Stimulated activated CD8-positive, alpha-beta memory T cell treated with anti-CD3 and anti-CD28 coated beads, Interleukin-7, amount 100 ng/mL, for 1 hour (primary cell): ENCODE results near the gene MUC5AC.

Source experiments
- DNase-seq, 2 donors: peaks; one replicate each; pipeline ENCODE4 v3.0.0-alpha.2; 2020; ENCODE audit warnings: low read depth in 2 of 2

MUC5AC gene

GRCh38 chr11:1121813-1122663 is 35.7 kb upstream of the MUC5AC start:
- no peak for DNase-seq

- DNase-seq, result no peak
Observed at GRCh38 chr11:1122664-1123002, 35.1 kb upstream of the MUC5AC start.

DNA sequence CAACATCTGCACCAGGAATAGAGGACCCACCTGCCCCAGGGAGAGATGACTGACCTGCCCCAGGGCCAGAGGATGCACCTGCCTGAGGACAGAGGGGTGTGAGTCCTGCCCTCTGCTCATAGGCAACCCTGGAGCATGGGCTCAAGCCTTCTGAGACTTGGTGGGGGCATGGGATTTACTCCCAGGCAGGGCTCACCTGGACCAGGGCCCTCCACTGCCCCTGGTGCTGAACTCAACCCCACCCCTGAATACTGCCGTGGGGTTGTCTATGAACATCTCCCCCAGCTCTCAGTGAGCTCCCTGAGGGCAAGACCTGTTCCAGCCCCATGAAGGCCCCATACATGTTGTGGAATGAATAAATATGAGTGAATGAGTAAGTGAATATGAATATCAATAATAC is 33.8 kb upstream of the MUC5AC start:
- DNase-seq, result no peak

DNA sequence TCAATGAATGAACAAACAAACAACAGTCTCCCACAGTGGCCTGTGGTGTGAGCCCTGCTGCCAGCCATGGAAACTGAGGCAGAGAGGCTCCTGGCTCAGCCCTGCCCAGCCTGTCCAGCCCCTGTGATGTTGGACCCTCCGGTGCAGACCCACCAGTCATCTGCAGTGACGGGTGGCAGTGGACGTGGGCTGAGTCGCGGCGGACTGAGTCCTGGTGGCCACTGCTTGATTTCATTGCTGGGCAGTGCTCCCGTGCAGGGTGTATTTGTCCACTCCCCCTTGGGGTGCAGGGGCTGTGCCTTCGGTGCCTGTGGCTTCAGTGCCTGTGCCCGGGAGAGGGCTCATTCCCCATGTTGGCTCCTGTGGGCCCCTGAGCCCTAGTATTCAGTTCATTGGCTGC is 31.9 kb upstream of the MUC5AC start:
- DNase-seq, result no peak

DNA sequence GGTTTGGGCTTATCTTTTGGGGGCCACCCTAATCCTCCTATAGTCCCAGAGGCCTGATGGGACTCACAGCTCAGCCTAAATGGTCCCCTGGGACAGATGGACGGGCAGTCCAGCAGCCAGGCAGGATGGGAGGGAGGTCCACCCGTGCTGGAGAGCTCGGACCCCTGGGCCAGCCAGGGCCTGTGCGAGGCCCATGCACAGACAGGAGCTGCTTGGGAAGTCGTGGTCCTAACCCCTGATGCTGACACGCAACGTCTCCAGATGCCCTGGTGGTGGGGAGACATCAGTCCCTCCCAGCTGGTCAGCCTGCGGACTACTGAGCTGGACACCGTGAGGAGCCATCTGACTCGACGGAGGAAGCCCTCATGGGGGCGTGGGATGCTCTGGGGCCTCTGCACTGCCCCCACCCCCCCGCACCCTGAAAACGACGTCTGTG is 31.2 kb upstream of the MUC5AC start:
- no peak for DNase-seq

GRCh38 chr11:1126935-1127663 is 30.7 kb upstream of the MUC5AC start:
- DNase-seq, result no peak

GRCh38 chr11:1127664-1128162 is 30.0 kb upstream of the MUC5AC start:
- no peak for DNase-seq

GRCh38 chr11:1128311-1129142 is 29.2 kb upstream of the MUC5AC start:
- no peak for DNase-seq

DNA sequence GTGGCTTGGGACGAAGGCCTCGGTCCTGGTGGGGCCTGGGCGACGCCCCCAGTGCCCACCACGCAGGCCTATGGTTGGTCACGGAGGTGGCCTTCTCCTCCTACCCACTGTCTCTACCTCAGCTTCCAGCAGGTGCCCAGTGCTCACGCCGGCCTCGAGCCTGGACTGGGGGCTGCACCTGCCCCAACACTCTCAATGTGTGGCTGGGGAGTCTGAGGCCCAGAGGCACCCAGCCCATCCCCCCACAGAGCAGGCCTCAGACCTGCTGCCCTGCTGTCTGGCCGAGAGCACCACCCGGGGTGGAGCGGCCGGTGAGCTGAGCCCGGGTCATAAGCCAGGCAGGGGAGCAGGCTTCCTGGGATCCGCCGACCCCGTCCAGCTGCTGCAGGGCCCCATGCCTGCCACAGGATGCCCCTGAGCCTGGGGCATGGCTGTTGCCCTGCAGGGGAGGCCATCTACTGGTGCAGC is 28.6 kb upstream of the MUC5AC start:
- DNase-seq, result no peak

DNA sequence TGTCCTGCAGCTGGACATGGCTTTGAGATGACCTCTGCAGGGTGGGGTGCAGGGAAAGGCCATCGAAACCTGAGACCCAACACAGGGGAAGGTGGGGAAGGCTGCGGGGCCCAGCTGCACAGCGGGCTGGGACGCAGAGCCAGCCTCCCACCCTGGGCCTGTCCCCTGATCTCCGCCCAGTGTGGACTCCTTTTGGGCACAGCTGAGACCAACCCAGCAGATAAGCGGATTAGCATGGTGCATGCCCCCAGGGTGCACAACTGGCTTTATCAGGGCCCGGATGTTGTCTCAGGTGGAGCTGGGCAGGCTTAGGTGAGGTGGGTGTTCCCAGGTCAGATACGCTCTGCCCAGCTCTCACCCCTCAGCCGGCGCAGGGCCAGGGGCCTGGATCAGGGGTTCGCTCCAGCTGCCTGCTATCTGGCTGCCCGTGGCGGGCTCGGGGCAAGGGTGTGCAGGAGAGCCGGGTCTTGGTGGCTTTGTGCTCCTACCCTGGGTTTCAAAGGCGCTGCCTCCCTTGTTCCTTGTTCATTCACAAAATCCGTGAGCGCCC is 28.1 kb upstream of the MUC5AC start:
- no peak for DNase-seq

DNA sequence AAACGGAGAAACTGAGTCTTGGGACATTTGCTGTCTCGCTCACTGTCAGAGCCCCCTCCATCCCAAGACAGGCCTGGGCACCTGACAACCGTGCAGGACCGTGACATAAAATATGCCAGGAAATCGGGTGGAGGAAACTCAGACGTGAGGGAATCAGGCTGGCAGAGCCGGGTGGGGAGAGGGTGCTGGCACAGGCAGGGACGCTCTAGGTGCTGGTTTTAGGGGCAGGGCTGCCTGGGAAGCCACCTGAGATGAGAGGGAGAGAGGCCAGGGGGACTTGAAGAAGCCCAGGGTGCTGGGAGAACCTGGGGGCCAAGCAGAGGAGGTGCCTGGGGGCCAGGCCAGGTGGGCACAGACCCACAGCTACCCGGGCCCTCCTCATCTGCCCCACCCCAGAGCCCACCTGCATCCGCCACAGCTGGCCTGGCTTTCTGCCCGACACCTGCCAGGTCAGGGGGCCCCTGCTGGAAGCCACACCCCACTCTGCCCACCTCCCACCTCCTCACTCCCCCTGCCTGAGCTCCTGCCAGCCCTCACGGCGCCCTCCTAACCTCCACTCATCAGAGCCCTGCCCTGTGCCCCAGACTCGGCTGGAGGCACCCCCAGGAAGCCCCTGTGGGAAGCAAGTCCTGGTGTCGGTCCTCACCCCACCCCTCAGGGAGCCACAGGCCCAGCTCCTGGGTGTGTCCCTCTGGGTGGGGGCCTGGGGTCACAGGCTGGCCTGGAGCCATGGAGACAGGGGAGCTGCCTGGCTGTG is 27.3 kb upstream of the MUC5AC start:
- DNase-seq, result no peak

- no peak for DNase-seq
Observed at GRCh38 chr11:1131033-1131911, 26.5 kb upstream of the MUC5AC start.

DNA sequence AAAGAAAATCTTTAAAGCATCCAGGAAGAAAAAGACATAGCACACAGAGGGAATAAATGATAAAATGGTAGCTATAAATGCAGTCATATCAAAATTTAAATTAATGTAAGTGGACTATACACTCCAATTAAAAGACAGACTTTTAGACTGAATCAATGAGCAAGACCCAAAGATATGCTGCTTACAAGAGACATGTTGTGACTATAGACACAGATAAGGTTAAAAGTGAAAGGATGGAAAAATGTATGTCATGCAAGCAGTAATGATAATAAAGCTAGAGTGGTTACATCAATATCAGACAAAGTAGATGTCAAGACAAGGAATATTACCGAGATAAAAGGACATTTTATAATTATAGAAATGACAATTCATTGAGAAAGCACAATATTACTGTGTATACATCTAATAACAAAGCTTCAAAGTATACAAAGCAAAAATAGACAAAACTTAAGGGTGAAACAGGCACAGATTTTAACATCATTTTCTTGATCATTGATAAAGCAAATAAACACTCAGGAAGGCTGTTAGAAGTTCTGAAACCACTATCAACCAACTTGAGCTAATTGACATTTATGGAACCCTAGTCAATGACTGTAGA is 22.8 kb upstream of the MUC5AC start:
- no peak for DNase-seq

GRCh38 chr11:1138097-1138496 is 19.7 kb upstream of the MUC5AC start:
- DNase-seq, result no peak

DNA sequence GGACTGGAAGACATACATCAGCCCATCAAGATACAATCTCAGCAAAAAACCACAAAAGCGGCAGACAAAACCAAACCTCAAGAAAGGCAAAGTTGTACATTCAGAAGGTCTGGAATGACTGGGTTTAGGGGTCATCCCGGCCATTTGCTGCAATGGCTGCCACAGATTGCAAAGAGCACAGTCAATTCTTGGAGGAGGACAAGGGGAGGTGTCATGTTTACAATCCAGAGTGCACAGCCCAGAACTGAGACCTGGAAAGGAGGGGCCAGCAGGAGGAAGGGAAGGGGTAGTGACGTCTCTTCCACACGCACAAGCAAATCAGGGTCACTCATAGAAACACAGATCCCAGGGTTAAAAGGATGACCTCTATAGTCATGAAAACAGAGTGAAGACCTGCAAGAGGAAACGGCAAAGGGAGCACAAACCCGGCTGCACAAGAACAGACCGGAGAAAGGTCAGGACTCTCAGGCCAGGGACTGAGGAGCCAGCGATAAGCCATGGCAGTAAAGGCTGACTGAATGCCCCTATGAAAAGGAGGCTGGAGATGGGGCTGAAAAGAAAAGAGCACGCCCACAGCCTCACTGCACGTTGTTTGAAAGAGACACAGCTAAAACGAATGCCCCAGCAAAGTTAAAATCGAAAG is 18.2 kb upstream of the MUC5AC start:
- DNase-seq, result no peak

GRCh38 chr11:1140642-1141490 is 16.9 kb upstream of the MUC5AC start:
- DNase-seq, result no peak

- DNase-seq, result no peak
Observed at GRCh38 chr11:1146365-1146764, 11.4 kb upstream of the MUC5AC start.

GRCh38 chr11:1147792-1148191 is 10.0 kb upstream of the MUC5AC start:
- no peak for DNase-seq
